NOMO-1 (cell line): ENCODE data around the gene HECW1.
"Not testable (repeated sequence)": the region's sequence is repeated elsewhere in the genome, so short reads cannot be mapped to it uniquely, and the experiment has no call there.

Experiments
- DNase-seq, 2 experiments: peaks; one replicate each; lab custom pipeline; 2025; ENCODE audit not compliant: unreplicated experiment in 2 of 2; lab: John Stamatoyannopoulos, UW

HECW1 gene

DNA sequence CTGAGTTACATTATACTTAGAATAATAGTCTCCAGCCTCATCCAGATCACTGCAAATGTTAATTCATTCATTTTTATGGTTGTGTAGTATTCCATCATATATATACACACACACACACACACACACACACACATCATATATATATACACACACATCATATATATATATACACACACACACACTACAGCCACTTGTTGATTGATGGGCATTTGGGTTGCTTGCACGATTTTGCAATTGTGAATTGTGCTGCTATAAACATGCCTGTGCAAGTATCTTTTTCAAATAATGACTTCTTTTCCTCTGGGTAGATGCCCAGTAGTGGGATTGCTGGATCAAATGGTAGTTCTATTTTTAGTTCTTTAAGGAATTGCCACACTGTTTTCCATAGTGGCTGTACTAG, 233.2 kb downstream of the HECW1 start:
- DNase-seq = not testable (repeated sequence)

DNA sequence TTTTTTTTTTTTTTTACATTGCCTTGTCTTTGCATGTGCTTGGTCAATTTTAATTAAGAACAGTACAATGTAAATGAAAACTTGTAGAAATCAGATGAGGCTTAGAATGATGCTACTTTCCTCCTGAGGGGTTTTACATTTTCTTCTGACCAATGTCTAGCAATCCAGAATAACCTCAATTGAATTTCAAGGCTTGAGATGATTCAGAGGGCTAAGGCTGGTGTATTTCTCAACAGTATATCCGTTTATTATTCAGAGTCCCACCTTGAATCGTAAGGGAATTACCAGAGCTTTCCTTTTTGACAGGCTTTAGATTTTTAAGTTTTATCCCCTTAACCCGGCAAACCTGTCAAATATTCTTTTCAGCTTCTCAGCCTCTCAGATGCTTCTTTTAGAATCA, 239.2 kb downstream of the HECW1 start:
- no peak for DNase-seq

DNA sequence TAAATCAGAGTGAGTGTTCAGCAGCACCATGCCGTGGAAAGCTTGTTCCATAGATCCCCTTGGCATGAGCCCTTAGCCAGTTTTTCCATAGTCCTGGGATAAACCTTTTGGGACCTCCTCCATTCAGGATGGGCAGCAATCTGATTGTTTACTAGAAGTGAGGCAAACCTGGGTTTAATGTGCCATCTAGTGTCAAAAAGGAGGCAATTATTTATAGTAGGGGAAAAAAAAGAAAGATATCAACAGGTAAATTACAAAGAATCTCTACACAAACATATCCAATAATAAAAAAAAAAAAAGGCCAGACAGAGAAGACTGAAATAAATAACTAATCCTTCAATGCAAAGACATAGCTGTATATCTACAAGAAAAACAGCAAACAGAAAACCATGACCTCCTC, 241.5 kb downstream of the HECW1 start:
- DNase-seq = no peak

GRCh38 chr7:43362652-43363034, 250.2 kb downstream of the HECW1 start:
- no peak for DNase-seq

DNA sequence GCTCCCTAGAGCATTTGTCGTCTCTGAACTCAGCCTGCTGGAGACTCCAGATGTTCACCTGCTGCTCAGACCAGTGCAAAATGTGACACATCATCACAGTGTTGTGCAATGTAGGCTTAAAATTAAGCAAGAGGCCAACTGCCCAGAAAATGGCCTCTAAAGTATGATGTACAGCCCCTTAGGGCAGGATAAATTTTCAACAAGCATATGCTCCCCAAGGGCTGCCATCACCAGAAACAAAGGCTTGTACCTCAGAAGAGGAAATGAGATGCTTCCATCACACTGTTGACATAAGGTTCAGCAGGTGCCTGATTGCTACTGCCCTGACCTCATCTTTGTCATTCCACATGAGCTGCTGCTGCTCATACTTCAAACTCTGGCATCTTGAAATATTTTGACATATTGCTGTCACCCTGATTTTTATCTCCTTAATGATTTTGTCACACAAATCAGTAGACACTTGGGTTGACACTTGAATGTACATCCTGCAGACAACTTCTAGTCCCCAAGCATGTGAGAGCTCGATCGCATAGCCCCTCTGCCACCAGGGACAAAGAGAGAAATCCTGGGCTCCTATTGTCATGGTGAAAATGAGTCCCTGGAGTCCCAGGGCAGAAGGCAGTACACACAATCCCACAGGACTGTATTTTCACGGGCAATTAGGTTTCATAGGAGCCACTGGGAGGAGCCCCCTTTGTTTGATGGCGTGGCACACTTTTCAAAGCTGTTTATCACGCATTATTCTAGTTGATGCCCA, 250.8 kb downstream of the HECW1 start:
- DNase-seq = peak; percentile 7 to 26

GRCh38 chr7:43364391-43364790, 251.9 kb downstream of the HECW1 start:
- no peak for DNase-seq

- DNase-seq = no peak
These were observed 260.4 kb downstream of the HECW1 start for GRCh38 chr7:43372676-43373355.

DNA sequence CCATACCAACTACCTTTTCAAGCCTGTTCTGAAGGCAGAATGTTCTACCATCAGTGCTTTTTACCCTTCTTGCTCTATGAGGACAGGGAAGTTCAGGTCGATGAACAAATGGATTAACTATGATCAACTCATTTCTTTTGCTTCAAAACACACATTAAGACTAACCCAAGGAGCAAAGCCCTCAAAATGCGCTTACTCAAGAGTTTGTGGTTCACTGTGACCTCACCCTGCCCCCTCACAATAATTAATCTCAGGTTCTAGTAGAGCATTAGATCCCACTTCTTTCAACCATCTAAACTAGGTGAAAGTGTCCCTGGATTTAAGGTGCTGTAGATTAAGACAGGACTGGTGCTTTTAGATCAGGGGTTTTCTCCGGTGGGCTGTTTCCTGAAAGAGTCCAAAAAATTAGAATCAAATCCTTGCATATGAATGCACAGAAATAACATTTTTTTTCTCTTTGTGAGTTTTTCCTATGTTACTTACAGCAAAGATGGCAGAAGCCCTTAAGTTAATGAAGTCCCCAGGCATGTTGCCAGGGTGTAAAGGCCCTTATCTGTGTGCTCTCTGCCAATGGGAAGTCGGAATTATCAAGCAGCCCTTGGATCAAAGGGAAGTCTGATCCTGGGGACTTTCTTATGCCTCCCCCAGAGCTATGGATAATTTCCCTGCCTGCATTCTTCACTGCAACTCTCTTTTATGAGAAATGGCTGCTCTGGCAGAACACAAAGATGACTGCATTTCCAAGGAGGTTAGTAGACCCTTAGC, 264.9 kb downstream of the HECW1 start:
- DNase-seq = no peak

GRCh38 chr7:43379210-43379609, 266.8 kb downstream of the HECW1 start:
- no peak for DNase-seq

DNA sequence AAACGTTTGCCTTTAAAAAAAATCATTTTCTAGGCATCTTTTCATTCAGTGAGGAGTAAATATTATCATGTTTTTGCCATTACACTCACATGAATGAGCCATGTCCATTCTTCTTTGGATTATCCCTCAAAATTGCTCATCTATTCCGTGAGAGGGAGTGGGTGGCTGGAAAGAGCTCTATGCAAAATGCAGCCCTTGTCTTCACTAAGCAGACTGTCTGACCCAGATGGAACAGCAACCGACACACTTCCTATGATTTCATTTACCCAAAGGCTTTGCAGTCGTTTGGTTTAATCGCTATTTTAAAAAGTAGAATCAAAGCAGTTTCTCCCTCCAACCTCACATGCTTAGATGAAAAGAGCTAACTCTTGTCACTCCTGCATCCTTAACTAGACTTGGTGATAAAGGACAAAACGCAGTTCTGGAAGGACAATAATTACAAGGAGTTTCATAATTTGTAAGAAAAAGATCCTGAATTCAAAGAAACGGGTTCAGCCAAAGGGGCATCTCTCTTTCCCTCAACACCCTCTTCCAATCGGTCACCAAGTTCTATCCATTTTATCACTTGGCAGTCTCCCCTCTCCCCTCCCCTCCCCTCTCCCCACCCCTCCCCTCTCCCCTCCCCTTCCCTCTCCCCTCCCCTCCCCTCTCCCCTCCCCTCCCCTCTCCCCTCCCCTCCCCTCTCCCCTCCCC, 272.3 kb downstream of the HECW1 start:
- no peak for DNase-seq

GRCh38 chr7:43385309-43385680, 272.8 kb downstream of the HECW1 start:
- DNase-seq = no peak

DNA sequence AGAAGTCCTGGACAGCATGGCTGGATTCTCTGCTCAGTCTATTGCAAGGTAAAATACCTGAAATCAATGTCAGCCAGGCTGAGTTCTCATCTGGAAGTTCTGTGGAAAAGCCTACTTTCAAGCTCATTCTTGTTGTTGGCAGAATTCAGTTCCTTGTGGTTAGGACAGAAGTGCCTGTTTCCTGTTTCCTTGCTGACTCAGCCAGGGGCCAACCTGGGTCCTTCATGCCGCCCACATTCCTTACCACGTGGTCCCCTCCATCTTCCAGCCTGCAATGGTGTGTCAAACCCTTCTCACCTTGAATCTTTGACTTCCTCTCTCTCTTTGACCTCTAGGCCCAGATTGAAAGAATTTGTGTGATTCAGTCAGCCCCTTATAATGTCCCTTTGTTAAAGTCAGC, 273.4 kb downstream of the HECW1 start:
- peak in 1 of 2 experiments; percentile 6 for DNase-seq

DNA sequence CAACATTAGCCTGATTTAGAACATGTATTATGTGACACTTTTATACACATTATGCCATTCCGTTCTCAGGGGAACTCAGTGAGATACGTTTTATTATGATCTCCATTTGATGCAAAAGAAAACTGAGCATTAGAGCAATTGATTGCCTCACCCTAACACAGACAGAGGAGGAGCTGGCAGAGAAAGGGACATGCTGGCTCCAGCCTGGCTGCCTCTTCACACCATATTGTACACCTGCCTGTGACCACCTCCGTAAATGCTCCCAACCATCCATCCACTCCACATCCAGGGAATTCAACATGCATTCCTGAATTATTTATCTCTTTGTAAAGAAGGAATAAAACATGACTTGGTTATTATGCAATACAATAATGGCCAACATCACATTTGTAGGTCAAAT, 275.5 kb downstream of the HECW1 start:
- DNase-seq = no peak

DNA sequence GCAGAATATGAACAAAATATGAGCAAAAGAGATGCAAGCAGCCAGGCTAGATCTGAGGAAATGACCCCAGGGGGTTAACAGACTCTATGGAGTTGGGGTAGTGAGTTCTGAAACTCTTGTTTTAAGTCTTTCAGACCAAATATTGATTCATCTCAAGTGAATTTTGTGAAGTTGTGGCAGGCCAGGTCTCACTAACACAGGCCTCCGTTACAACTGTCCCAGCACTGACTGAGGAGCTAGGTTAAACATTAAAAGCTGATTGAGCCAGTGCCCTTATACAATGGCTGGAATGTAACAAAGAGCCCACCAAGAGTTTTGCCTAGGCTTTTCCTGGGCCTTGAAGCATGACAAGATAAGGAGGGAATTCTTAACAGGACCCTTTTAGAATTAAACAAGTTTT, 278.1 kb downstream of the HECW1 start:
- no peak for DNase-seq

- no peak for DNase-seq
These were observed 279.1 kb downstream of the HECW1 start for GRCh38 chr7:43391518-43391917.

DNA sequence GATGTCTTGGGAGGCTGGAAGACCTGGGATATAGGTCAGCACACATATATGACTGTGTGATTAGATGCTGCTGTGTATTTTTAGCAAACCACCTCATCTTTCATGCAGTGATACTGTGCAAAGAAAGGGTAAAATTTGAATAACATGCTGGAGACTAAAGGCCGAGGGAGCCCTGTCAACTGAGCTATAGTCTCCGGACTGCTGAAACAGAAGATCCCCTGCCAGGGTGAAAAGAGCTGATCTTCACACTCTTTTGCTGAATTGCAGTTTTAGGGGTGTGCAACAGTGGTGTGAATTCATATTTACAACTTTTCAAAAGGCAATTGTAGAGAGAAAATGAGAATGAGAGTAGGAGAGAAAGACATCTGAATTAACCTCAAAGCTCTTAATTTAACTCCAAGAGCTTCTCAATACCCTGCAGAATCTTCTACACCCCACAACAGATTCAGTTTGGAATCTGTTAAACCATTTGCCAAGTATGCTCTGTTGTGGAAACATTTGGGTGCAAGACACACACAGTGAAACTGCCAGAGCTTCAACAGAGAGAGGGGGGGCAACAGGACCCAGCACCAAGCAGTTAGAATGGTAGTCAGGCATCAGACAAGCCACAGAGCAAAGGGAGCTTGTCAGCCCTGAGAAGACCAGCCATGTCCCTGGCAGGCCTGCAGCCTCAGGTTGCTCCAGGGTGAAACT, 280.3 kb downstream of the HECW1 start:
- DNase-seq = no peak

- no peak for DNase-seq
These were observed 282.1 kb downstream of the HECW1 start for GRCh38 chr7:43394441-43395130.

DNA sequence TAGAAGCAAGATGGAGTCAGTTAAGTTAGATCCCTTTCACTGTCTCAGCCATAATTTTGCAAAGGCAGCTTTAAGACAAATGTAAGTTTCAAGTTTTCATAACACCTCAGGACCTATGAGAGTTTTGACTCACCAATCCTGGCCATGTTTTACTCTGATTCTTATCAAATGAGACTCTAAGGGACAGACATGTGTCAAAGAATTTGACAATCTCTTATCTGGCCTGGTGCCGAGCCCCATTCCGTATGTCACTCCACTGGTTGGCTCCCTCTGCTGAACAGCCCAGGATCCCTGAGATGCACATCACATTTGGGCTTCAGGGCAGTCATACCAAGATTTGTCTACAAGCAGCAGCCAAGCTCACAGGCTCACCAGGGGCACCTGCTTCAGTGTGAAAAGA, 282.9 kb downstream of the HECW1 start:
- DNase-seq = no peak

DNA sequence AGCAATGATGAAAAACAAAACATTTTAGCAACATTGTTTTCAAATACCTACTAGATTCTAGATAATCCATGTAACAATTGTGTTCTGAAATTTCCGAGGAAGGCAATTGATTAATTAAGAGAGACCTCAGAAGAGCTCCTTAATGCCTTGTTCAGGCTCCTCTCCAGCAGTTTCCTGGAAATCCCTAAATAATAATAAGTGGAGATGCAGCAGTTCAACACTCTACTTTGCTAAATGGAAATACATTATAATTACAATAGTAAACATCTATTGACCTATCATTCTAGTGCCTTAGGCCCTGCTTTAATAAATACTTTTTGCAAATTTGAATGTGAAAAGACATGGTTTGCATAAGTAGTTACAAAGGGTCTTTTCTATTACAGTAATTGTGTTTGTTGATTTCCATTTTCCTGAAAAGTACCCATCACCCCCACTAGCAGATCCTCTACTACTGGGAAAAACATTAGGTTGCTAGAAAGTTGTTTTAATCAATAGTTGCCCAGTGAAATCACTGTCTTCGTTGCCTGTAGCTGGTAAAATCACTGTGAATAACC, 283.8 kb downstream of the HECW1 start:
- DNase-seq = no peak

DNA sequence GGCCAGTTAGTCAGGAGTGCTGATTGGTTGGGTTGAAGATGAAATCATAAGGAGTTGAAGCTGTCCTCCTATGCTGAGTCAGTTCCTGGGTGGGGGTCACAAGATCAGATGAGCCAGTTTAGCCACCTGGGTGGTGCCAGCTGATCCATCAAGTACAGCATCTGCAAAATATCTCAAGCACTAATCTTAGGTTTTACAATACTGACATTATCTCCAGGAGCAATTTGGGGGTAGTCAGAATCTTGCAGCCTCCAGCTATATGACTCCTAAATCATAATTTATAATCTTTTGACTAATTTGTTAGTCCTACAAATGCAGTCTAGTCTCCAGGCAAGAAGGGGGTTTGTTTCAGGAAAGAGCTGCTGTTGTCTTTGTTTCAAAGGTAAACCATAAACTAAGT, 286.4 kb downstream of the HECW1 start:
- DNase-seq = no peak
